Karpas-422 (cell line): ENCODE data around the gene NEURL2. TPM values are rescaled to one million over a fixed set of nuclear protein-coding genes. Genes with fewer than 3 reads are reported as not detected.
A peak's percentile ranks its signal among the peaks of the same experiment; 100 is the strongest.

ENCODE experiments used
- DNase-seq: peaks from one replicate; pipeline ENCODE4 v3.0.0-alpha.2; 2015
- H2AFZ ChIP-seq: fragments of 200-600 bp; sonication (generic); 2 replicates; pipeline ENCODE4 v1.6.1; 2014; ENCODE audit warnings: antibody characterized with exemption, low read length, mixed read lengths
- H3K27ac ChIP-seq: fragments of 200-600 bp; sonication (generic); 2 replicates; pipeline ENCODE4 v1.5.1; 2014; ENCODE audit warnings: mild to moderate bottlenecking, low read length, moderate library complexity
- H3K27me3 ChIP-seq: fragments of 200-600 bp; sonication (generic); 2 replicates; pipeline ENCODE4 v1.6.1; 2014; ENCODE audit warnings: low read length, mixed read lengths
- H3K36me3 ChIP-seq: fragments of 200-600 bp; sonication (generic); 2 replicates; pipeline ENCODE4 v1.6.1; 2014; ENCODE audit warnings: low read length, mixed read lengths; ENCODE audit not compliant: insufficient read depth
- H3K4me1 ChIP-seq: fragments of 200-600 bp; sonication (generic); 2 replicates; pipeline ENCODE4 v1.6.1; 2014; ENCODE audit warnings: mild to moderate bottlenecking, low read length, mixed read lengths
- H3K4me2 ChIP-seq: fragments of 200-600 bp; sonication (generic); 2 replicates; pipeline ENCODE4 v1.6.1; 2014; ENCODE audit warnings: low read length, low read depth, mild to moderate bottlenecking; ENCODE audit not compliant: poor library complexity, severe bottlenecking
- H3K4me3 ChIP-seq: fragments of 200-600 bp; sonication (generic); 2 replicates; pipeline ENCODE4 v1.5.1; 2014; ENCODE audit warnings: mild to moderate bottlenecking, antibody characterized with exemption, low read length, mixed read lengths
- H3K79me2 ChIP-seq: fragments of 200-600 bp; sonication (generic); 2 replicates; pipeline ENCODE4 v1.6.1; 2014; ENCODE audit warnings: mild to moderate bottlenecking, low read length, mixed read lengths
- H3K9ac ChIP-seq: fragments of 200-600 bp; sonication (generic); 2 replicates; pipeline ENCODE4 v1.6.0; 2014; ENCODE audit warnings: low read length
- H3K9me2 ChIP-seq: fragments of 200-600 bp; sonication (generic), shearing (Covaris generic); replicated peaks from 2 replicates; pipeline ENCODE4 v1.6.0; 2014; ENCODE audit warnings: mild to moderate bottlenecking, low read length, moderate library complexity; ENCODE audit not compliant: insufficient read depth
- H3K9me3 ChIP-seq: fragments of 300-700, 200-600 bp; sonication (generic); 2 replicates; pipeline ENCODE4 v1.6.1; 2014; ENCODE audit warnings: low read length, mixed read lengths
- H4K20me1 ChIP-seq: fragments of 200-600 bp; sonication (generic); 2 replicates; pipeline ENCODE4 v1.6.1; 2014; ENCODE audit warnings: mild to moderate bottlenecking, antibody characterized with exemption, low read length, low read depth; ENCODE audit not compliant: insufficient read depth
- total RNA-seq: library from RNA; depleted of rRNA; stranded (reverse); fragments of >200 nt; shearing (Covaris generic); gene quantifications from 2 replicates; pipeline ENCODE4 v1.2.3, GENCODE V29; 2014; ENCODE audit warnings: low replicate concordance

The NEURL2 gene
- total RNA-seq, 1 experiment from 2014 or later: 4.3 TPM

DNA sequence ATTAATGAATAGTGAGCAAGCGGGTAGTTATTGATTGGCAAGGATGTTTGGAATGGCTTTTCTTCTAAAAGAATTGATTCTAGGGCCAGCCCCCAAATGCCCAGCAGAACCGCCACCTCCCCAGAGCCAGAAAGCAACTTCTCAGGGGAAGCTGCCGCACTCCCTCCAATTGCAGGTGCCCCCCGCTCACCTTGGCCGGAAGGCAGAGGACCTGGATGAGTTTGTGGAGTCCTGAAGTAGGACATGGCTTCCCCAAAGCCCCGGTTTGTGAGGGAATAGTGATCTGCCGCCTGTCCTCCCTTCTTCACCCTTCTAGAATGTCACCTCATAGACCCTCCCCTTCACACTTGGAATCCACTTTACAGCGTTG, 3.7 kb downstream of the NEURL2 start, which contains the start of gene SPATA25:
TSS of gene SPATA25 (minus strand) at position 277 of the 370 bp plus-strand sequence. CDS start at position 245, 32 bp downstream.
- Histone ChIP-seq H2AFZ (no peak within 1 kb of the TSS), H3K27ac (no peak within 1 kb of the TSS), H3K4me1 (peaks cover 27% of the 10 kb centered on the region), H3K36me3 (peaks cover 17% of the 10 kb centered on the region), H3K4me2 (no peak within 1 kb of the TSS), H3K9me3 (no peaks in the 10 kb centered on the region), H3K27me3 (no peaks in the 10 kb centered on the region), H3K4me3 (no peak within 1 kb of the TSS), H3K79me2 (peaks cover 38% of the 10 kb centered on the region), H3K9me2 (no peaks in the 10 kb centered on the region), H3K9ac (no peak within 1 kb of the TSS), H4K20me1 (no peaks in the 10 kb centered on the region)
- no peak for DNase-seq

DNA sequence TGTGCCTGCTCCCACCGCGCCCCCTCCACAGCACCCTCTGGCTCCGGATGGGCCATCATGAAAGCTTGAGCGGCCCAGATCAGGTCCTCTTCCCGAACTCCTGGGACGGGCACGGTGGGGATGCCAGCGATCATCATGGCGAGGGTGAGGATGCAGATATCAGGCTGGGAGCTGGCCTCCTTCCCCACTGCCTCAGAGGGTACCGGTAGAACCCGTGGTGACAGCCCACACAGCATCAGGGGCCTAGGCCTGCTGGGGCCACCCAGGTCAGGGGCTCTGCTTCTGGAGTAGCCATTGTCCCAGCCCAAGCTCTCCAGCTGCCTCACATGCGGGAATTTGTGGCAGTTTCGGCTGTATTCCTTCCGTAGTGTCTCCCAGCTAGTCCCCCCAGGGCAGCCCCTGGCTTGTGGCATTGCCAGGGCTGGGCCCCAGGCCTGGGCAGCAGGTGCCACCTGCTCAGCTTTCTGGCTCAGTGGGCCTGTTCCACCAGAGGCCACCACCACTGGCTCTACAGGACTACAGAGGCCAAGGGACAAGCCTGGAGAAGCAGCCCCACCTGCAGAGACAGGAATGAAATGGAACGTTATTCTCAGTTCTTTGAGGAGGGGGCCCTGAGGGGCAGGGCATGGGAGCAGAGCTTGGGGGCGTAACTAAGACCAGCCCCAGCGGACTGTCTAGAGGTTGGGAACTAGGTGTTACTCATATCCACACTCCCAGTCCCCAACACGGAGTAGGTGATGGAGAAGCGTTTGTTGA, 4.2 kb downstream of the NEURL2 start:
- H3K9ac ChIP-seq: no peak overlapping the region
- peaks cover 27% of the 10 kb centered on the region for H3K4me1 ChIP-seq
- no peaks in the 10 kb centered on the region for H4K20me1 ChIP-seq
- no peak overlapping the region for H3K27ac ChIP-seq
- peaks cover 17% of the 10 kb centered on the region for H3K36me3 ChIP-seq
- no peaks in the 10 kb centered on the region for H3K9me2 ChIP-seq
- no peaks in the 10 kb centered on the region for H3K9me3 ChIP-seq
- DNase-seq: no peak
- no peak overlapping the region for H3K4me3 ChIP-seq
- no peak overlapping the region for H3K4me2 ChIP-seq
- no peak overlapping the region for H2AFZ ChIP-seq
- H3K79me2 ChIP-seq: peaks cover 39% of the 10 kb centered on the region
- H3K27me3 ChIP-seq: no peaks in the 10 kb centered on the region

DNA sequence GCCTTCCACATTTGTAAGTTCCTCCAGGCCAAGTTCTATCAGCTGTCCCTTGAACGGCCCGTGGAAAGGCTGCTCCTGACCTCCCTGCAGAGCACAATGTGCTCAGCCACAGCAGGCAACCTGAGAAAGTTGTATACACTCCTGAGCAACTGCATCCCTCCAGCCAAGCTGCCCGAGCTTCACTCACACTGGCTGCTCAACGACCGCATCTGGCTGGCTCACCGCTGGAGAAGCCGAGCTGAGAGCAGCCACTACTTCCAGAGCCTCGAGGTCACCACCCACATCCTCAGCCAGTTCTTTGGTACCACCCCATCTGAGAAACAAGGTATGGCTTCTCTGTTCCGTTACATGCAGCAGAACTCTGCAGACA, 7.9 kb downstream of the NEURL2 start:
- Histone ChIP-seq H3K4me2 (no peak overlapping the region), H2AFZ (no peak overlapping the region), H3K27me3 (no peaks in the 10 kb centered on the region), H4K20me1 (no peaks in the 10 kb centered on the region), H3K27ac (no peak overlapping the region), H3K9me3 (no peaks in the 10 kb centered on the region), H3K9me2 (no peaks in the 10 kb centered on the region), H3K79me2 (peaks cover 34% of the 10 kb centered on the region), H3K4me1 (peaks cover 12% of the 10 kb centered on the region), H3K4me3 (no peak overlapping the region), H3K9ac (no peak overlapping the region), H3K36me3 (peaks cover 17% of the 10 kb centered on the region)
- no peak for DNase-seq

DNA sequence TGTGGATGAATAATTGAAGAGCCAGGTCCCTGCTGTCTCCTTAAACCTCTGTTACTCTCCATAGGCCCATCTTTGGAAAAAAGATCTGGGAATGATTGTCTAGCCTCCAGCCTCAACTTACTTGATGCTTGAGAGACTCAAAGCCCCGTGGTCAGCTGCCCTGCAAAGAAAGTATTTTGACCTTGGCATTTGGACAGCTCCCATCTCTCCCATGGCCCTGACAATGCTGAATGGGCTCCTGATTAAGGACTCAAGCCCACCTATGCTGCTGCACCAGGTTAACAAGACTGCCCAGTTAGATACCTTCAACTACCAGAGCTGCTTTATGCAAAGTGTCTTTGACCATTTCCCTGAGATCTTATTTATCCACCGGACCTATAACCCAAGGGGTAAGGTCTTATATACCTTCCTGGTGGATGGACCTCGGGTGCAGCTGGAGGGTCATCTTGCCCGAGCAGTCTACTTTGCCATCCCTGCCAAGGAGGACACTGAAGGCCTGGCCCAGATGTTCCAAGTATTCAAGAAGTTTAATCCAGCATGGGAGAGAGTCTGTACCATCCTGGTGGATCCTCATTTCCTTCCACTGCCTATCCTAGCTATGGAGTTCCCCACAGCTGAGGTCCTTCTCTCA, 8.4 kb downstream of the NEURL2 start:
- Histone ChIP-seq H3K4me1 (peaks cover 12% of the 10 kb centered on the region), H4K20me1 (no peaks in the 10 kb centered on the region), H3K79me2 (peaks cover 34% of the 10 kb centered on the region), H3K27ac (no peak overlapping the region), H3K9me2 (no peaks in the 10 kb centered on the region), H3K27me3 (no peaks in the 10 kb centered on the region), H3K9ac (no peak overlapping the region), H3K4me2 (peak overlapping the region; percentile 98), H3K36me3 (peaks cover 17% of the 10 kb centered on the region), H3K9me3 (no peaks in the 10 kb centered on the region), H2AFZ (no peak overlapping the region), H3K4me3 (no peak overlapping the region; the same call in 1 of the 2 replicates)
- DNase-seq: no peak

DNA sequence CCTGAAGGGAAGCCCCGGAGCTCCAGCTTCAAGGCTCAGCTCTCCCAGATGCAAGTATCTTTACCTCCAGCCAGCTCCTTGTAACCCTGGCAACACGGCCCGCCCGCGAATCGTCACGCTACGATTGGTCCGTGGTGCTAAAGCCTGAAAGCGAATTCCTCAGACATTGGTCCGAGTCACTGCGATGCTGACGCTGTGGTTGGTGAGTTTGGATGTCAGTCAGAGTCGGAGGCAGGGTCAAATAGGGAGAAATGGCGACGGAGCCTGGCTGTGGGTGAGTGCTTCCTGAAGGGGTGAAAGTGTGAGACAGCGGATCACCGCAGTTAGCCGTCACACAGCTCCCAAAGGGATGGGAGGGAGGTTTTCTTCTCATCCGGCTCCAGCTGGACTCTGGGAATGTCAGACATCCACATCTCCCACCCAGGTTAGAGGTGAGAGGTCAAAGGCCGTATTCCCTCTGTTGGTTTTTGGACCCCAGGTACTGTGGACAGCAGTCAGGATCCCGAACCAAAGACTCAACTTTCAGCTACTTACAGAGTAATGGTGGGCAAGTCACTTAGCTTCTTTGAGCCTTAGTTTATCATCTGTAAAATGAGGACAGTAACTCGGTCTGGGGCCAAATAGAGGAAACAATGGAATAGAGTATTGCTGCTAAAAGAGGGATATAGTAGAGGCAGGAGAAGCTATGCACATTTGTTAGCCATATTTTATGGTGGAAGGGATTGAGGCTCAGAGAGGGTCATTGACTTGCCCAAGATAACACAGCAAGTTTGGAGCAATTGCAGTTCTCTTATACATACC, 9.8 kb downstream of the NEURL2 start, which contains the start of gene ZSWIM1:
TSS of gene ZSWIM1 (plus strand) at position 240 of the 801 bp plus-strand sequence. CDS start 1,366 bp downstream, outside the sequence.
- Histone ChIP-seq H3K36me3 (peaks cover 17% of the 10 kb centered on the region), H3K79me2 (peaks cover 34% of the 10 kb centered on the region), H3K27me3 (no peaks in the 10 kb centered on the region), H3K4me3 (peak within 1 kb of the TSS; percentile 99), H2AFZ (peak within 1 kb of the TSS; percentile 59; the same call in 1 of the 2 replicates), H3K4me2 (peak within 1 kb of the TSS; percentile 98), H3K9ac (peak within 1 kb of the TSS; percentile 95), H3K4me1 (peaks cover 12% of the 10 kb centered on the region), H3K27ac (peak within 1 kb of the TSS; percentile 63; the same call in 1 of the 2 replicates), H3K9me2 (no peaks in the 10 kb centered on the region), H3K9me3 (no peaks in the 10 kb centered on the region), H4K20me1 (no peaks in the 10 kb centered on the region)
- DNase-seq: peak; percentile 100

DNA sequence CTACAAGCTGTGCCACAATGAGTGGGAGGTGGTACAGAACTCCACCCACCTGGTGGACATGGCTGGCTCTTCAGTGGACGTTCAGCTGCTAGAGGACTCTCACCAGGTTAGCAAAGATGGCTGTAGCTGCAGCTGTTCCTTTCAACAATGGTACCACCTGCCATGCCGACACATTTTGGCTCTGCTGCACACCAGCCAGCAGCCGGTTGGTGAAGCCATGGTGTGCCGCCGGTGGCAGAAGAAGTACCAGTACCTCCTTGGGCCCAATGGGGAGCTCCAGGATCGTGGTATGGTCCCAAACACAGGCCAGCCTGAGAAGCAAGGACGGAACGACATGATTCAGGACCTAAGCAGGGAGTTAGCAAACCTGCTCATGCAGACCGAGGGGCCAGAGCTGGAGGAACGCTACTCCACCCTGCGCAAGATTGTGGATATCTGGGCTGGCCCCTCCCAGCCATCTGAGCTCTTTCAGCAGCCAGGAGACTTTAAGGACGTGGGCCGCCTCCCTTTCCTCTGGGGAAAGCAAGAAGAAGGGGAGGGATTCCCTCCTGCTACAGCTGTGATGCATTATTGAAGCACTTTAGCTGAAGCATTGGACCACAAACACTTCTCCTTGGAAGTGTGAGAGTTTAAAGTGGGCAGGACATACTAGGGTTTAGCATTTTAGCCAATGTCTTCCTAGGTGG, 12.8 kb downstream of the NEURL2 start:
- peaks cover 22% of the 10 kb centered on the region for H3K79me2 ChIP-seq
- H3K27ac ChIP-seq: no peak overlapping the region
- no peak overlapping the region for H3K4me2 ChIP-seq
- no peaks in the 10 kb centered on the region for H3K9me3 ChIP-seq
- no peaks in the 10 kb centered on the region for H3K27me3 ChIP-seq
- H3K4me3 ChIP-seq: no peak overlapping the region
- peaks cover 4% of the 10 kb centered on the region; the same call in 1 of the 2 replicates for H3K36me3 ChIP-seq
- H3K4me1 ChIP-seq: peaks cover 12% of the 10 kb centered on the region
- no peaks in the 10 kb centered on the region for H3K9me2 ChIP-seq
- H2AFZ ChIP-seq: no peak overlapping the region
- no peak overlapping the region for H3K9ac ChIP-seq
- no peak for DNase-seq
- no peaks in the 10 kb centered on the region for H4K20me1 ChIP-seq

DNA sequence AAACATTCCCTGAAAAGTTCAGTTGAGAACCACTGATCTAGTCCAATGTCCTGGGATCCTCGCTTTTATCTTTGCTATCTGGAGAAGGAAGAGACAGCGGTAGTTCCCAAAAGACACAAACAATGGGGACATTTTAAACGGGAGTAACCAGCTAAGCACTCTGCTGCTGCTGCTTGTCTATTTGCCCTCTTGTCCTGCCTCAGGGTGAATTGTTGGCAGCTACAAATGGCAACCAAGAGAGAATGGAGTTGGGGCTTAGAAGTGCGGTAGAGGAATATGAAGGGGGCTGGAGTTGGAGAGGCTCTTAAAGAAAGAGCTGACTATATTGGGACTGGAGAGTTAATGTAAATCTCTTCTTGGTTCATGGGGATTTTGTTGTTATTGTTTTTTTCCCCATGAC, 16.4 kb downstream of the NEURL2 start:
- Histone ChIP-seq H4K20me1 (no peaks in the 10 kb centered on the region), H3K36me3 (no peaks in the 10 kb centered on the region), H2AFZ (no peak overlapping the region), H3K9ac (no peak overlapping the region), H3K27ac (no peak overlapping the region), H3K4me2 (no peak overlapping the region), H3K4me3 (no peak overlapping the region), H3K79me2 (no peaks in the 10 kb centered on the region), H3K9me3 (no peaks in the 10 kb centered on the region), H3K9me2 (no peaks in the 10 kb centered on the region), H3K27me3 (no peaks in the 10 kb centered on the region), H3K4me1 (no peaks in the 10 kb centered on the region)
- no peak for DNase-seq
